Activated CD4-positive, alpha-beta T cell treated with anti-CD3 and anti-CD28 coated beads for 36 hours (primary cell): ENCODE data around the gene ARHGEF16. TPM values are rescaled to one million over a fixed set of nuclear protein-coding genes. Genes with fewer than 3 reads are reported as not detected.

ENCODE experiments used
- ATAC-seq: fragments of 200-7000 bp; cut with Tn5 transposase; one replicate; pipeline ENCODE4 v1.10.0; 2021; ENCODE audit warnings: mild to moderate bottlenecking, moderate library complexity
- CTCF ChIA-PET: fragments of 350-600 bp; sonication (Branson Sonifier 250); formaldehyde crosslinking; loops from one replicate; lab custom pipeline; 2021; ENCODE audit warnings: antibody characterized with exemption; lab: Charles Lee
- POLR2A ChIA-PET: fragments of 350-600 bp; sonication (Branson Sonifier 250); formaldehyde crosslinking; loops from one replicate; lab custom pipeline; 2021; ENCODE audit warnings: antibody characterized with exemption, inconsistent platforms; lab: Charles Lee
- DNase-seq: peaks from one replicate; pipeline ENCODE4 v3.0.0-alpha.2; 2020
- H3K27ac Mint-ChIP-seq: one replicate; pipeline ENCODE4 v1.8.0; 2021; ENCODE audit warnings: mixed read lengths
- H3K27me3 Mint-ChIP-seq: one replicate; pipeline ENCODE4 v1.8.0; 2021; ENCODE audit warnings: mixed read lengths
- H3K36me3 Mint-ChIP-seq: one replicate; pipeline ENCODE4 v1.8.0; 2021; ENCODE audit warnings: low read depth, mixed read lengths
- H3K4me1 Mint-ChIP-seq: one replicate; pipeline ENCODE4 v1.8.0; 2021; ENCODE audit warnings: mixed read lengths
- H3K4me3 Mint-ChIP-seq: one replicate; pipeline ENCODE4 v1.8.0; 2021; ENCODE audit warnings: mild to moderate bottlenecking, moderate library complexity, mixed read lengths
- H3K9me3 Mint-ChIP-seq: one replicate; pipeline ENCODE4 v1.8.0; 2021; ENCODE audit warnings: low read depth, mixed read lengths
- intact Hi-C, 2 experiments: fragments of 100-400 bp; cut with DNase I in 1 of 2; cut with micrococcal nuclease in 1 of 2; formaldehyde crosslinking; loops; one replicate each; pipeline versions ENCODE4 v1.14.2 to v1.15.1; 2022 to 2024; cut with DNase I, micrococcal nuclease
- total RNA-seq, 2 experiments: library from RNA; stranded (reverse); gene quantifications; one replicate each; pipeline ENCODE4 v1.2.3, GENCODE V29; 2021

ARHGEF16 gene
- total RNA-seq, 2 experiments from 2014 or later: not detected

GRCh38 chr1:3441410-3441847, 13.0 kb upstream of the ARHGEF16 start:
- Mint-ChIP-seq H3K36me3 (no peaks in the 10 kb centered on the region), H3K4me1 (no peaks in the 10 kb centered on the region), H3K27me3 (peaks cover 2% of the 10 kb centered on the region), H3K27ac (no peak overlapping the region), H3K9me3 (peaks cover 4% of the 10 kb centered on the region), H3K4me3 (no peak overlapping the region)
- POLR2A ChIA-PET: no interaction called here
- ATAC-seq (no peak), DNase-seq (no peak)
- CTCF ChIA-PET: interaction anchor here (1.1 kb wide), 1 partner anchor 12 kb away, joined by 4 read pairs; no protein-coding TSS in a partner anchor
- intact Hi-C loops: no loop called here

DNA sequence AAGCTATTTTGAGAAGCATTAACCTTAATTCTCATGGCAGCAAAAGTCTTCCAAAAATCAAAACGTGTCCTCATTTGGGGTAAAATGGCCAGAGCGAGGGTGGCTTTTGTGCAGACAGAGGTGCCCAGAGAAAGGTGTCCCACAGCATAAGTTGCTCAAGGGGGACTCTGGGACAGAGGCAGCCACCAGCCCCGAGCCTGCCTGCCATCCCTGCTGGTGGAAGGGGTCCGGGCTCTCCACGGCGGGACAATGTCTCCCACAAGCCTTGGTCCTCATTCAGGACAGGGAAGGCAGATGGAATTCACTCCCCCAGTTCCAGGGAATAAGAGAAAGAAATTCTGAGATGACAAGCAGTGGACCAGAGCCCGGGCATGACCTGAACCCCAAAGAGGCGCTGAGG, 12.6 kb upstream of the ARHGEF16 start:
- intact Hi-C loops: no loop called here
- ChIA-PET POLR2A (no interaction called here), CTCF (interaction anchor here (1.1 kb wide), 1 partner anchor 11 kb away, joined by 4 read pairs; no protein-coding TSS in a partner anchor)
- Mint-ChIP-seq H3K9me3 (peaks cover 4% of the 10 kb centered on the region), H3K4me1 (no peaks in the 10 kb centered on the region), H3K27me3 (peaks cover 2% of the 10 kb centered on the region), H3K27ac (no peak overlapping the region), H3K36me3 (no peaks in the 10 kb centered on the region), H3K4me3 (no peak overlapping the region)
- no peak for ATAC-seq
- DNase-seq: no peak

GRCh38 chr1:3442331-3442730, 12.1 kb upstream of the ARHGEF16 start:
- no peaks in the 10 kb centered on the region for H3K4me1 Mint-ChIP-seq
- no peaks in the 10 kb centered on the region for H3K36me3 Mint-ChIP-seq
- POLR2A ChIA-PET: no interaction called here
- CTCF ChIA-PET: no interaction called here
- ATAC-seq (no peak), DNase-seq (no peak)
- intact Hi-C loops: no loop called here
- peaks cover 4% of the 10 kb centered on the region for H3K9me3 Mint-ChIP-seq
- H3K27me3 Mint-ChIP-seq: peaks cover 2% of the 10 kb centered on the region
- H3K27ac Mint-ChIP-seq: no peak overlapping the region
- H3K4me3 Mint-ChIP-seq: no peak overlapping the region

- no peaks in the 10 kb centered on the region for H3K36me3 Mint-ChIP-seq
- H3K9me3 Mint-ChIP-seq: peaks cover 4% of the 10 kb centered on the region
- H3K27ac Mint-ChIP-seq: no peak overlapping the region
- intact Hi-C loops: no loop called here
- no peak for ATAC-seq
- peaks cover 2% of the 10 kb centered on the region for H3K27me3 Mint-ChIP-seq
- no peak for DNase-seq
- H3K4me1 Mint-ChIP-seq: no peaks in the 10 kb centered on the region
- ChIA-PET POLR2A (no interaction called here), CTCF (no interaction called here)
- H3K4me3 Mint-ChIP-seq: no peak overlapping the region
Observed at GRCh38 chr1:3442901-3443300, 11.6 kb upstream of the ARHGEF16 start.

DNA sequence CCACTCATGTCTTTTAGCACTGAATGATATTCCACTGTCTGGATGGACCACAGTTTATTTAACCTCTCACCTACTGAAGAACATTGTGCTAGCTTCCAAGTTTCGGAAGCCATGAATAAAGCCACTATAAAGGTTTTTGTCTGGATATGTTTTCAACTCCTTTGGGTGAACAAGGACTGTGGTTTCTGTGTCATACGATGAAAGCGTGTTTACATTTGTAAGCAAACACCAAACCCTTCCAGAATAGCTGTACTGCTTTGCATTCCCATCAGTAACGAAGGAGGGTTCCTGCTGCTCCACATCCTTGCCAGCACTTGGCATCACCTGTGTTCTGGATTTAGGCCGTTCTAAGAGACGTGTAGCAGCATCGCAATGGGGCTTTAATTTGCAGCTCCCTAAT, 10.7 kb upstream of the ARHGEF16 start:
- Mint-ChIP-seq H3K4me3 (no peak overlapping the region), H3K27me3 (peaks cover 2% of the 10 kb centered on the region), H3K9me3 (peaks cover 4% of the 10 kb centered on the region), H3K27ac (no peak overlapping the region), H3K36me3 (no peaks in the 10 kb centered on the region), H3K4me1 (no peaks in the 10 kb centered on the region)
- CTCF ChIA-PET: interaction anchor here (0.7 to 2.3 kb wide), 2 partner anchors 9 to 35 kb away, joined by 5 to 11 read pairs; no protein-coding TSS in a partner anchor
- ATAC-seq (no peak), DNase-seq (no peak)
- intact Hi-C loops: no loop called here
- POLR2A ChIA-PET: no interaction called here

DNA sequence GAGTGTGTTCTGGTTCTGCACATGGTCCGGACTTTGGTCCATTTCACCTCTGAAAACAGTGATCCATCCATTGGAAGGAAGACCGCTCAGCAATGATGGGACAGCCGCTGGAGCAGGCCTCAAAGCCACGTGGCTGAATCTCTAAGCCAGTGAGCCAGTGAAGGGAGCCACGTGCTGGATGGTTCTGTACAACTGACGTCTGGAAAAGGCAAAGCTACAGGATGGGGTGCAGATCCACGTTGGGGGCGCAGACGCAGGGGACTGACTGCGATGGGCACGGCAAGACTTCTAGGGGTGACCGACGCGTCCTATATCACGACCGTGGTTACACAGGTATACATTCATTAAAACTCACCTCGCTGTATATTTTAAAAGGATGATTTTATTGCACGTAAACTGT, 10.2 kb upstream of the ARHGEF16 start:
- H3K27ac Mint-ChIP-seq: no peak overlapping the region
- H3K27me3 Mint-ChIP-seq: peaks cover 2% of the 10 kb centered on the region
- H3K4me3 Mint-ChIP-seq: no peak overlapping the region
- H3K9me3 Mint-ChIP-seq: peaks cover 4% of the 10 kb centered on the region
- no peak for ATAC-seq
- intact Hi-C loops: no loop called here
- H3K4me1 Mint-ChIP-seq: no peaks in the 10 kb centered on the region
- ChIA-PET CTCF (interaction anchor here (2.3 kb wide), 1 partner anchor 8 kb away, joined by 11 read pairs; no protein-coding TSS in a partner anchor), POLR2A (no interaction called here)
- H3K36me3 Mint-ChIP-seq: no peaks in the 10 kb centered on the region
- no peak for DNase-seq

GRCh38 chr1:3444736-3445135, 9.7 kb upstream of the ARHGEF16 start:
- no peak for DNase-seq
- Mint-ChIP-seq H3K27me3 (peaks cover 2% of the 10 kb centered on the region), H3K4me3 (no peak overlapping the region), H3K9me3 (peaks cover 4% of the 10 kb centered on the region), H3K27ac (no peak overlapping the region), H3K4me1 (no peaks in the 10 kb centered on the region), H3K36me3 (no peaks in the 10 kb centered on the region)
- intact Hi-C loops: no loop called here
- ATAC-seq: no peak
- CTCF ChIA-PET: interaction anchor here (2.3 kb wide), 1 partner anchor 8 kb away, joined by 11 read pairs; no protein-coding TSS in a partner anchor
- POLR2A ChIA-PET: no interaction called here

DNA sequence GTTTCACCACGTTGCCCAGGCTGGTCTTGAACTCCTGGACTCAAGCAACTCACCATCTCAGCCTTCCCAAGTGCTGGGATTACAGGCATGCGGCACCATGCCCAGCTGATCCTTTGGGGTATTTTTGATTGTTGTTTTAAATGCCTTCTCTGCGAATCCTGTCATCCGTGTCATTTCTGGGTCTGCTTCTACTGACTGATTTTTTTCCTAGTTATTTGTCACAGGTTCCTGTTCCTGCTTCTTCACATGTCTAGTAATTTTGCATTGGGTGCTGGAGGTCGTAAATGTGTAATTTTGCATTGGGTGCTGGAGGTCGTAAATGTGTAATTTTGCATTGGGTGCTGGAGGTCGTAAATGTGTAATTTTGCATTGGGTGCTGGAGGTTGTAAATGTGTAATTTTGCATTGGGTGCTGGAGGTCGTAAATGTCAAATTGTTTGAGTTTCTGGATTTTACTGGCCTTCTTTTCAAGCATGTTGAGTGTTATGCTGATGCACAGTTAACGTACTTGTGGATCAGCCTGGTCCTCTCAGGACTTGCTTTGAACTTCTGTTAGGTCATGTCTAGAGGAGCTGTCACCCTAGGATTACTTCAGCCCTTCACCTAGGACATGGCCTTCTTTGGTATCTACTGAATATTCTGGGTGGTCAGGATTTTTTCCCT, 4.1 kb upstream of the ARHGEF16 start:
- ChIA-PET POLR2A (no interaction called here), CTCF (no interaction called here)
- Mint-ChIP-seq H3K27me3 (peaks cover 2% of the 10 kb centered on the region), H3K9me3 (peaks cover 4% of the 10 kb centered on the region), H3K36me3 (no peaks in the 10 kb centered on the region), H3K4me3 (no peak overlapping the region), H3K4me1 (peaks cover 3% of the 10 kb centered on the region), H3K27ac (no peak overlapping the region)
- ATAC-seq: no peak
- no peak for DNase-seq
- intact Hi-C loops: no loop called here

GRCh38 chr1:3450983-3451382, 3.5 kb upstream of the ARHGEF16 start:
- DNase-seq (no peak), ATAC-seq (no peak)
- no peak overlapping the region for H3K27ac Mint-ChIP-seq
- POLR2A ChIA-PET: no interaction called here
- CTCF ChIA-PET: interaction anchor here (0.6 kb wide), 1 partner anchor 168 kb away, joined by 4 read pairs; no protein-coding TSS in a partner anchor
- no peak overlapping the region for H3K4me3 Mint-ChIP-seq
- peaks cover 2% of the 10 kb centered on the region for H3K9me3 Mint-ChIP-seq
- H3K27me3 Mint-ChIP-seq: peaks cover 2% of the 10 kb centered on the region
- intact Hi-C loops: no loop called here
- no peaks in the 10 kb centered on the region for H3K36me3 Mint-ChIP-seq
- peaks cover 3% of the 10 kb centered on the region for H3K4me1 Mint-ChIP-seq

DNA sequence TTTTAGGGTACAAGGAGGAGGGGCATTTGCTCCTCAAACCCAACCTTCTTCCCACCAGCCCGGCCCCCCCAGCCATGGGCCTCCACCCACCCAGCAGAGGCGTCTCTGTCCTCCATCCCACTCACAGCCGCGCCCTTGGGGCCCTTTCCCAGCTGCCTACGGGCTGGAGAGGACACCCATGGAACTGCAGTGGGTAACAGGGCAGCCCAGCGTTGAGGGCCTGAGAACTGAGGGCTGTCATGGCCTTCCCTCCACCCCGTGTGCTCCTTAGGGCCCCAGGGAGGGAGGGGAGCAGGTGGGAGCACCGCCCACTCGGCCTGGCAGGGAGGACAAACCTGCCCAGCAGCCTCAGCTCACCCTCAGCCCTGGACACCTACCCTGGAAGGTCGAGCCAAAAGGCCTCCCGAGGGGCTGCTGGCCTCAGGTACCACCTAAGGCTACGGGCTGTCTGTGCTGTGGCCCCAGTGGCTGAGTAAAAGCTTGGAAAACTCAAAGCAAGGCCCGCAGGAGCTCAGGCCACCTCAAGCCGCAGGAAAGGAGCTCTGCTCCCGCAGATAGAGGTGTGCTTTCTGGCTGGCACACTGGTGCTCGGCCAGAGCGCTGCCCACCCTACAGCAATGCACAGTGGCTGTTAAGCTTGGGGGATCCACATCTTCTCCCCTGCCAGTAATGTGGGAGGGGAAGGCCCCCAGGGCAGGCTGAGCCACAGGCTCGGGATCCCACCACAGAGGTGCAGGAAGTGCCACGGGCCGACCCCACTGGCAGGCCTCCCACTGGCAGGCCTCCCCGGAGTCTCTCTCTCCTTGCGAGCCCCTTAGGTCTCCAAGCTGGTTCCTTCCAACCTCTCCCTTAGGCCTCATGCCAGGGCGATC, 2.2 kb upstream of the ARHGEF16 start:
- Mint-ChIP-seq H3K27ac (no peak overlapping the region), H3K36me3 (no peaks in the 10 kb centered on the region), H3K9me3 (no peaks in the 10 kb centered on the region), H3K4me3 (no peak overlapping the region), H3K4me1 (peaks cover 3% of the 10 kb centered on the region), H3K27me3 (peaks cover 2% of the 10 kb centered on the region)
- DNase-seq (no peak), ATAC-seq (no peak)
- intact Hi-C loops: loop anchor here in 1 of 2 experiments (2.0 kb wide), 1 partner anchor 167 kb away; no protein-coding TSS in a partner anchor
- ChIA-PET CTCF (interaction anchor here (0.6 to 3.7 kb wide), 17 partner anchors 8 to 1037 kb away, joined by 3 to 32 read pairs (median 4); no protein-coding TSS in a partner anchor), POLR2A (no interaction called here)

- intact Hi-C loops: loop anchor here (1.0 to 2.0 kb wide), 5 partner anchors 30 to 271 kb away; no protein-coding TSS in a partner anchor
- no peak for DNase-seq
- Mint-ChIP-seq H3K27ac (no peak overlapping the region), H3K36me3 (no peaks in the 10 kb centered on the region), H3K4me1 (peaks cover 3% of the 10 kb centered on the region), H3K9me3 (no peaks in the 10 kb centered on the region), H3K27me3 (peaks cover 2% of the 10 kb centered on the region), H3K4me3 (no peak overlapping the region)
- ChIA-PET POLR2A (no interaction called here), CTCF (interaction anchor here (0.6 to 3.7 kb wide), 18 partner anchors 9 to 1037 kb away, joined by 3 to 32 read pairs (median 4); no protein-coding TSS in a partner anchor)
- ATAC-seq: no peak
Observed at GRCh38 chr1:3452866-3453175, 1.6 kb upstream of the ARHGEF16 start.
